Measurements from ENCODE around the gene C19orf47.
A peak's percentile ranks its signal among the peaks of the same experiment; 100 is the strongest.

GRCh38 chr19:40305403-40305802 lies 42.8 kb downstream of the C19orf47 start:
- TF ChIP-seq POLR2A (IDR thresholded peaks at IDR 0.05) (no peak), CTCF (IDR thresholded peaks at IDR 0.05) (peak; percentile 63 to 86 (median 77))
